SH-SY5Y (cell line): Measurements from ENCODE around the gene ZNF789.

Experiments used
- GATA2 ChIP-seq: IDR thresholded peaks from 2 replicates; pipeline ENCODE4 v1.6.1; 2011; ENCODE audit warnings: mild to moderate bottlenecking, low read depth, low read length
- GATA3 ChIP-seq: IDR thresholded peaks from 2 replicates; pipeline ENCODE4 v1.6.1; 2011; ENCODE audit warnings: low read depth, mild to moderate bottlenecking, low read length, moderate library complexity

Gene ZNF789

GRCh38 chr7:99453105-99453504, 19.6 kb upstream of the ZNF789 start:
- TF ChIP-seq GATA3 = no peak

GRCh38 chr7:99455874-99456273, 16.8 kb upstream of the ZNF789 start:
- TF ChIP-seq GATA2 = no peak
- no peak for TF ChIP-seq GATA3

GRCh38 chr7:99456288-99456687, 16.4 kb upstream of the ZNF789 start:
- no peak for TF ChIP-seq GATA2
- TF ChIP-seq GATA3 = no peak

- no peak for TF ChIP-seq GATA3
Observed at GRCh38 chr7:99457050-99457649, 15.5 kb upstream of the ZNF789 start.

- TF ChIP-seq GATA2 (no peak), GATA3 (no peak)
Observed at GRCh38 chr7:99457650-99458493, 14.8 kb upstream of the ZNF789 start.

GRCh38 chr7:99459087-99459486, 13.6 kb upstream of the ZNF789 start:
- no peak for TF ChIP-seq GATA2
- no peak for TF ChIP-seq GATA3

- TF ChIP-seq GATA3 (no peak), GATA2 (no peak)
Observed at GRCh38 chr7:99460651-99461050, 12.0 kb upstream of the ZNF789 start.

GRCh38 chr7:99461221-99461620, 11.5 kb upstream of the ZNF789 start:
- TF ChIP-seq GATA2 = no peak
- no peak for TF ChIP-seq GATA3

GRCh38 chr7:99465421-99465768, 7.3 kb upstream of the ZNF789 start:
- TF ChIP-seq GATA3 = no peak
- TF ChIP-seq GATA2 = no peak

- no peak for TF ChIP-seq GATA3
- no peak for TF ChIP-seq GATA2
Observed at GRCh38 chr7:99468336-99468918, 4.3 kb upstream of the ZNF789 start.

- TF ChIP-seq GATA3 (no peak), GATA2 (no peak)
Observed at GRCh38 chr7:99469381-99470065, 3.2 kb upstream of the ZNF789 start.

GRCh38 chr7:99473315-99473596, 566 bp downstream of the ZNF789 start:
- TF ChIP-seq GATA3 = no peak
- no peak for TF ChIP-seq GATA2

GRCh38 chr7:99476107-99476506, 3.4 kb downstream of the ZNF789 start:
- TF ChIP-seq GATA2 (no peak), GATA3 (no peak)

GRCh38 chr7:99478464-99479440, 6.1 kb downstream of the ZNF789 start:
- TF ChIP-seq GATA3 (no peak), GATA2 (no peak)

GRCh38 chr7:99485094-99485493, 12.4 kb downstream of the ZNF789 start:
- no peak for TF ChIP-seq GATA2
- TF ChIP-seq GATA3 = no peak
